ENCODE data around the gene DEFB132.
A peak's percentile ranks its signal among the peaks of the same experiment; 100 is the strongest.

The DEFB132 gene

DNA sequence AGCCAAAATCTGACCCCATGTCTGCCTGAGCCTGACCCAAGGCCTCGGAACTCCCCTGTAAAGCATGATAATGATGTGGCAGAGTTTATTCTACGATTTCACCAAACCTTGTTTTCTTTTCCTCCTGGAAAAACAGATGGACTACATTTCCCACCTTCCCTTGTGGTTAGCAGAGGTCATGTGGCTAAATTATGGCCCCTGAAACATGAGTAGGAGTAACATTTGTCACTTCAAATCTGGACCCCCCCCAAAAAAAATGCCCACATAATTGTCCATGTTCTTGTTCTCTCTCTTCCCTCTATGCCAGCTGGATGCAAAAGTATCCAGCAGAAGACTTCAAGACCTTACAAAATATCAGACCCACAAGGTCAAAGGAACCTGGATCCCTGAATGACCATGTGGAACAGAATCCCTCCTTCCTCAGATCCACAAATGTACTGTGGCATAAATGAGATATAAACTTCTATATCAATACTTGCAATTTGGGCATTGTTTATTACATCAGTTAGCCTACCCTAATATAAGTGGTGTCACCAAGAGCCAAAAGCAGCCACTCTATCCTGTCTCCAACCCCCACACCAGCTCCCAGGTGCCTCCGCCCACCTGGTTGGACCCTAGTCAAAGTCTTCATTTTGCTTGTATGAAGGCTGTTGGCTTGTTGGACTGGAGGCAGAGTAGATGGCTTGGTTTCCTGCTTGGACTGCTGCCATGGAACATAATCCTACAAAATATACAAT is 31.6 kb downstream of the DEFB132 start:
- TF ChIP-seq, protein P1, sequence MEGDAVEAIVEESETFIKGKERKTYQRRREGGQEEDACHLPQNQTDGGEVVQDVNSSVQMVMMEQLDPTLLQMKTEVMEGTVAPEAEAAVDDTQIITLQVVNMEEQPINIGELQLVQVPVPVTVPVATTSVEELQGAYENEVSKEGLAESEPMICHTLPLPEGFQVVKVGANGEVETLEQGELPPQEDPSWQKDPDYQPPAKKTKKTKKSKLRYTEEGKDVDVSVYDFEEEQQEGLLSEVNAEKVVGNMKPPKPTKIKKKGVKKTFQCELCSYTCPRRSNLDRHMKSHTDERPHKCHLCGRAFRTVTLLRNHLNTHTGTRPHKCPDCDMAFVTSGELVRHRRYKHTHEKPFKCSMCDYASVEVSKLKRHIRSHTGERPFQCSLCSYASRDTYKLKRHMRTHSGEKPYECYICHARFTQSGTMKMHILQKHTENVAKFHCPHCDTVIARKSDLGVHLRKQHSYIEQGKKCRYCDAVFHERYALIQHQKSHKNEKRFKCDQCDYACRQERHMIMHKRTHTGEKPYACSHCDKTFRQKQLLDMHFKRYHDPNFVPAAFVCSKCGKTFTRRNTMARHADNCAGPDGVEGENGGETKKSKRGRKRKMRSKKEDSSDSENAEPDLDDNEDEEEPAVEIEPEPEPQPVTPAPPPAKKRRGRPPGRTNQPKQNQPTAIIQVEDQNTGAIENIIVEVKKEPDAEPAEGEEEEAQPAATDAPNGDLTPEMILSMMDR (conservative IDR thresholded peaks at IDR 0.05) = no peak
- peak overlapping the region; percentile 88 for H3K27ac ChIP-seq

DNA sequence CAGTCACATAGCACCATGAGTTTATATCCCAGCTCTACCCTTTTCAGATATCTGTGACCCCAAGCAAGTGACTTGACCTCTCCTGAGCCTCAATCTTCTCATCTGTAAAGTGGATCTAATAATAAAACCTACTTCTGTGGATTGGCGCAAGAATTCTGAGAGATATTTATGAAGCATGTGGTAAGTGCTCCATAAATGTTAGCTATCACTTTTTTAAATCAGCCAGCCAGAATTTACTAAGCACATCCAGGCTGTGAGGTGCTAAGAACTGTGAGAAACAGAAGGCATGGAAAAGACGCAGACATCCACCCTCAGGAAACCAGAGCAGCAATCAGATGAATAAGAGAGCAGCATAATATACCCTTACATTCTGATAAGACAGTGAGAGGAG is 32.2 kb downstream of the DEFB132 start:
- TF ChIP-seq, protein P1 (conservative IDR thresholded peaks at IDR 0.05) = no peak
- peak overlapping the region; percentile 88 for H3K27ac ChIP-seq

DNA sequence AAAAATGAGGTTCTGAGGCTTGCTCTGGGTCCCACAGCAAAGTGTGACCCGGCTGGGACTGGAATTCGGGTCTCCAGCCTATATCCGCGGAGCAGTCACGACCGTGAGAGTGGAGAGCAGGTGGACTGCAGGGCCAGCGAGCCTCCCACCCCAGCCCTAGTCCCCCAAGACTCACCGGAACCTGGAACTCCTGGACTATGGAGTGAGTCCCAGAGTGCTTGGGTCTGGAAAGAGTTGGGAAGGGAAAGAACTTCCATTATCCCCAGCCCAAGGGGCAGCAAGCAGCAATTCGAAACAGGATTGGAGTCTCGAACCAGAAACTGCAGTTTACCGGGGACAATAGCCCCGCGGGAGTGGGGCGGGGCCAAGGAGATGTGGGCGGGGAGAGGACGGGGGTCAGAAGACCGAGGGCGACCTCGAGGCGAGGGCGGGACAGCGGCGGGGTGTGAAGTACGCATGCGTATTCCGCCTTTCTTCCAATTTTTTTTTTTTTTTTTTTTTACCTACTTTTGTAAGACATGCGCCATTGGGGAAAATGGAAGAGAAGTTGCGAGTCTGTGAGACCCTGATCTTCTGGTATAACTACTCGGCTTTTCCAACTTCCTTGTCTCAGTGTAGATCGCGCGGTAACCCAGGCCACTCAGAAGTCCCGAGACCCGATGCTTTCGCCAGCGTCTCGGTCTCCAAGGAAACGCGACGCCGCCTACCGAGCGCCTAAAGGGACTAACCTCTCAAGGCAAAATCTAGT is 32.7 kb downstream of the DEFB132 start, which contains the start of gene C20orf96:
Gene C20orf96, minus strand, starts transcription at position 667 of the 748 bp plus-strand sequence. Its CDS starts 140 bp downstream, at position 527.
- H3K27ac ChIP-seq = peak within 1 kb of the TSS; percentile 88
- TF ChIP-seq, protein P1 (conservative IDR thresholded peaks at IDR 0.05) = peak; percentile 30

DNA sequence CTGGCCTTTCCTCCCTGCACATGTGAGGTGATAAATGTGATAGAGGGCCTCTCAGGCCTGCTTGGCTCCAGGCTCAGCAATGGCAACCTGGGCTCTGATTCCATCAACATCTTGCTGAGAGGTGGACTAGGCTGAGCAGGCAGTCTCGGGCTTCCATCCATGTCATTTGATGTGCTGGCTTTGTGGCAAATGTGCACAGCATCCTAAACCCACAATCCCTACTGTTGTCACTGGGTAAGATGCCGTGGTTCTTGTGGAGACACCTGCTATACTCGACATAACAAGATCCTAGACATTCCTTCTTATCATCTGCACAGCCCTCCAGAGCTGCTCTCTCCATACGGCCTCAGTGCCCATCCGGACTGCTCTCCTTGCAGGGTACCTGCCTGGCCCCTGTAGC is 37.1 kb downstream of the DEFB132 start:
- H3K27ac ChIP-seq = no peak overlapping the region
- TF ChIP-seq, protein P1 (conservative IDR thresholded peaks at IDR 0.05) = no peak

DNA sequence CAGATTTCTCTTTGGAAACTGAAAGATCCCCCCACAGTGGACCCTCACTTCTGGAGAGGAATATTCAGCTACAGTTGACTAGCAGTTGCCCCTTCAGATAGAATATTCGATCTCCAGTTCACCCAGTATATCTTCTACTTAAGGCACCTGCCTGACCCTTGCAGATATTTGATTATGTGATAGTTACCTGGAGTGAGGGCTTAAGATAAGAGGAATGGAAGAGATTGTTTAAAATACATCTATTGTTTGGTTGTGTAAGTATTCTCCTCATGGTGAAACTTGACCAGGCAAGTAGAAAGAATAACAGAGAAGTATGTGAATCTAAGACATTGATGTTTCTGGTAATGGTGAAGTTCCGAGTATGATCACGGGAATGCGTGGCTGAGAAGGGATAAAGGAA is 38.3 kb downstream of the DEFB132 start:
- TF ChIP-seq, protein P1 (conservative IDR thresholded peaks at IDR 0.05) = no peak
- no peak overlapping the region for H3K27ac ChIP-seq

DNA sequence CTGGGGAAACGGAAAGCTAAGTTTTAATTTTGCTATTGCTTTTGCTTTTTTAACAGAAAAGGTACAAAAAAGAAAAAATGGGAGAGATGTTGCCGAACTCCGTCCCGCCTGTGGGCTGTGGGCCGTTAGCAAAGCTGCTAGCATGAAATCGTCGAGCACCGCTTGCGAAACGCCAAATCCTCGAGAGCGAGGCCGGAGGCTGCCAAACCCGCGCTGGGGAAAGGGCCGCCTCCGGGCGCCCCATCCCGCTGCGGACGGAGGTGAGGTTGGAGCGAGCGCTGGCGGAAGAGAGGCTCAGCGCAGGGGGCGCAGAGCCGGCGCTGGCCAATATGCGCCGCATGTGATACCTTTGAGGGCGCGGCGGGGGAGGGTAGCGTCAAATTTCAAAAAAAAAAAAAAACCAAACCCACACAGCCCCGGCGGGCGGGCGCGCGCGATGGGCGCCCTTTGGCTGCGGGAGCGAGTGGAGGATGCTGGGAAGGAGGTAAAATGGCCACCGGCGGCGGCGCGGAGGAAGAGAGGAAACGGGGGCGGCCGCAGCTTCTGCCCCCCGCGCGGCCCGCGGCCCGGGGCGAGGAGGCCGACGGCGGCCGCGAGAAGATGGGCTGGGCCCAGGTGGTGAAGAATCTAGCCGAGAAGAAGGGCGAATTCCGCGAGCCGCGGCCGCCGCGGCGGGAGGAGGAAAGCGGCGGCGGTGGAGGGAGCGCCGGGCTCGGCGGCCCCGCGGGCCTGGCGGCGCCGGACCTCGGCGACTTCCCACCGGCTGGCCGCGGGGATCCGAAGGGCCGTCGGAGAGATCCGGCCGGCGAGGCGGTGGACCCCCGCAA is 39.8 kb downstream of the DEFB132 start, which contains the start of gene ZCCHC3:
Gene ZCCHC3, plus strand, starts transcription at position 473 of the 827 bp plus-strand sequence. Its CDS starts 17 bp downstream, at position 490.
- peak within 1 kb of the TSS; percentile 100 for H3K27ac ChIP-seq
- TF ChIP-seq, protein P1 (conservative IDR thresholded peaks at IDR 0.05) = peak; percentile 29; the same call in 1 of the 2 replicates
